ENCODE results near the gene OR6B3.
A peak's percentile ranks its signal among the peaks of the same experiment; 100 is the strongest.

Gene OR6B3

GRCh38 chr2:240021488-240022104 is 31.7 kb downstream of the OR6B3 start:
- Histone ChIP-seq H3K4me3 (ENCODE audit: low read length) (no peak overlapping the region), H3K27me3 (ENCODE audit: control insufficient read depth, insufficient read depth, low read length) (no peaks in the 10 kb centered on the region), H3K27ac (ENCODE audit: low read length) (no peak overlapping the region), H3K9me3 (ENCODE audit: control insufficient read depth, insufficient read depth, low read length) (no peaks in the 10 kb centered on the region), H3K4me1 (ENCODE audit: control insufficient read depth, insufficient read depth, low read length) (no peaks in the 10 kb centered on the region), H3K36me3 (ENCODE audit: control insufficient read depth, insufficient read depth, low read length) (peaks cover 32% of the 10 kb centered on the region)
- 100% methylated on average over 1 of the region's 9 CpGs for WGBS (ENCODE audit: insufficient coverage, insufficient read length)
- DNase-seq (ENCODE audit: low read depth, low spot score), result peak; percentile 58

DNA sequence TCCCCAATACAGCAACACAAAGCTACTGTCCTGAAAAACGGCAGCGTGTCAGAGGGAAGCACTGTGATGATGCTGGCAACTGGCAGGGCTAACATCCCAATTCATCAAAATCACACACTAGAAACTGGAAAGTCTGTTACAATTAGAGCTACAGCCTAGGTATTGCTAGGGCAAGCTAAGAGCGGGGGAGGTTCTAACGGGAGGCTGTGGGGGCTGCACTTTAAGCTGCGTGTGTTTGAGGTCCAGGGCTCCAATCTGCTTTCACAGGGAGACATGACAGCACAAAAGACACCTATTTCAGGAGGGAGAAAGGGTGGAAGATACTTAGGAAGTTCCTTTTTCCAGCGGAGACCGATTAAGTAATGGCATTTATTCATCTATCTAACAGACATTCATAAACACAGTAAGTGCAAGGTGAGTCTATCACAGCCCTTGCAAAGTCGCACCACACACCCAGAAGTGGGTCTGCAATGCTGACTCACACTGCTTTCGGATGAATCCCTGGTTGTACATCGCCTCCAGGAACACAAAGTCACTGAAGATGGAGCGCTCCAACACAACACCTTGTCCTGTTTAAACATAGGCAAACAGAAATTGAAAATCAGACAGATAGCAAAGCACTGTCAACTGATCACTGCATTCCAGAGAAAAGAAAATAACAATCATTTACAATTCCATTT is 35.1 kb downstream of the OR6B3 start:
- no CpG with 5 or more reads among the region's 11 CpGs for WGBS (ENCODE audit: insufficient coverage, insufficient read length)
- H3K27me3 ChIP-seq (ENCODE audit: control insufficient read depth, insufficient read depth, low read length), result no peaks in the 10 kb centered on the region
- H3K36me3 ChIP-seq (ENCODE audit: control insufficient read depth, insufficient read depth, low read length), result peaks cover 48% of the 10 kb centered on the region
- H3K4me3 ChIP-seq (ENCODE audit: low read length), result no peak overlapping the region
- H3K9me3 ChIP-seq (ENCODE audit: control insufficient read depth, insufficient read depth, low read length), result no peaks in the 10 kb centered on the region
- no peak overlapping the region for H3K27ac ChIP-seq (ENCODE audit: low read length)
- H3K4me1 ChIP-seq (ENCODE audit: control insufficient read depth, insufficient read depth, low read length), result no peaks in the 10 kb centered on the region
- DNase-seq (ENCODE audit: low read depth, low spot score), result no peak

DNA sequence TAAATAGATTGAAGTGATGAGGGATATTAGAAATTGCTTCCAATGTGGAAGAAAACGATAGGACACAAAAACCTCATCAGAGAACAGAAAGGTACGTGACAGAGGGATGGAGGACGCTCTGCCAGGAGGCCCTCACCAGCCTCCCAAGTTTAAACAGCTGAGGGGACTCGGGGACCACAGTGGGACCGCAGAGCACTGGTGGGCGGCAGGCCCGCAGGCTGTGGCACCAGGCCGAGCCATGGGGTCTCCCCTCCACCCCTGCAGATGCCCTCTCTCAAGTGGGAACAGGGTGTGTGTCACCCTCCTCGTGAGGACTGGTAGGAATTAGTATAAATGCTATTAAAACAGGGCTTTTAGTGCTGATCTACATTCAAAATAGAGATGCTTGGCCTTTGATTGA is 39.0 kb downstream of the OR6B3 start:
- no peak for DNase-seq (ENCODE audit: low read depth, low spot score)
- no peaks in the 10 kb centered on the region for H3K4me1 ChIP-seq (ENCODE audit: control insufficient read depth, insufficient read depth, low read length)
- no peak overlapping the region for H3K27ac ChIP-seq (ENCODE audit: low read length)
- no peaks in the 10 kb centered on the region for H3K9me3 ChIP-seq (ENCODE audit: control insufficient read depth, insufficient read depth, low read length)
- 100% methylated on average over 1 of the region's 9 CpGs for WGBS (ENCODE audit: insufficient coverage, insufficient read length)
- no peak overlapping the region for H3K4me3 ChIP-seq (ENCODE audit: low read length)
- peaks cover 34% of the 10 kb centered on the region for H3K36me3 ChIP-seq (ENCODE audit: control insufficient read depth, insufficient read depth, low read length)
- H3K27me3 ChIP-seq (ENCODE audit: control insufficient read depth, insufficient read depth, low read length), result no peaks in the 10 kb centered on the region

GRCh38 chr2:240013343-240013742 is 40.0 kb downstream of the OR6B3 start:
- Histone ChIP-seq H3K36me3 (ENCODE audit: control insufficient read depth, insufficient read depth, low read length) (peaks cover 32% of the 10 kb centered on the region), H3K4me3 (ENCODE audit: low read length) (no peak overlapping the region), H3K4me1 (ENCODE audit: control insufficient read depth, insufficient read depth, low read length) (no peaks in the 10 kb centered on the region), H3K27me3 (ENCODE audit: control insufficient read depth, insufficient read depth, low read length) (no peaks in the 10 kb centered on the region), H3K9me3 (ENCODE audit: control insufficient read depth, insufficient read depth, low read length) (no peaks in the 10 kb centered on the region), H3K27ac (ENCODE audit: low read length) (no peak overlapping the region)
- WGBS (ENCODE audit: insufficient coverage, insufficient read length), result no CpG with 5 or more reads among the region's 1 CpG
- DNase-seq (ENCODE audit: low read depth, low spot score), result no peak

GRCh38 chr2:240002983-240003382 is 50.3 kb downstream of the OR6B3 start:
- DNase-seq (ENCODE audit: low read depth, low spot score), result no peak
- no peaks in the 10 kb centered on the region for H3K9me3 ChIP-seq (ENCODE audit: control insufficient read depth, insufficient read depth, low read length)
- peaks cover 18% of the 10 kb centered on the region for H3K36me3 ChIP-seq (ENCODE audit: control insufficient read depth, insufficient read depth, low read length)
- no peak overlapping the region for H3K27ac ChIP-seq (ENCODE audit: low read length)
- no peaks in the 10 kb centered on the region for H3K27me3 ChIP-seq (ENCODE audit: control insufficient read depth, insufficient read depth, low read length)
- no CpG with 5 or more reads among the region's 7 CpGs for WGBS (ENCODE audit: insufficient coverage, insufficient read length)
- no peaks in the 10 kb centered on the region for H3K4me1 ChIP-seq (ENCODE audit: control insufficient read depth, insufficient read depth, low read length)
- H3K4me3 ChIP-seq (ENCODE audit: low read length), result no peak overlapping the region

- peaks cover 18% of the 10 kb centered on the region for H3K36me3 ChIP-seq (ENCODE audit: control insufficient read depth, insufficient read depth, low read length)
- H3K4me3 ChIP-seq (ENCODE audit: low read length), result no peak overlapping the region
- no CpG with 5 or more reads among the region's 11 CpGs for WGBS (ENCODE audit: insufficient coverage, insufficient read length)
- no peaks in the 10 kb centered on the region for H3K4me1 ChIP-seq (ENCODE audit: control insufficient read depth, insufficient read depth, low read length)
- H3K27me3 ChIP-seq (ENCODE audit: control insufficient read depth, insufficient read depth, low read length), result no peaks in the 10 kb centered on the region
- DNase-seq (ENCODE audit: low read depth, low spot score), result no peak
- H3K27ac ChIP-seq (ENCODE audit: low read length), result no peak overlapping the region
- no peaks in the 10 kb centered on the region for H3K9me3 ChIP-seq (ENCODE audit: control insufficient read depth, insufficient read depth, low read length)
Observed at GRCh38 chr2:240000671-240001070, 52.6 kb downstream of the OR6B3 start.

- Histone ChIP-seq H3K27me3 (ENCODE audit: control insufficient read depth, insufficient read depth, low read length) (no peaks in the 10 kb centered on the region), H3K4me3 (ENCODE audit: low read length) (no peak overlapping the region), H3K36me3 (ENCODE audit: control insufficient read depth, insufficient read depth, low read length) (peaks cover 13% of the 10 kb centered on the region), H3K4me1 (ENCODE audit: control insufficient read depth, insufficient read depth, low read length) (no peaks in the 10 kb centered on the region), H3K9me3 (ENCODE audit: control insufficient read depth, insufficient read depth, low read length) (no peaks in the 10 kb centered on the region), H3K27ac (ENCODE audit: low read length) (no peak overlapping the region)
- no peak for DNase-seq (ENCODE audit: low read depth, low spot score)
- no CpG with 5 or more reads among the region's 9 CpGs for WGBS (ENCODE audit: insufficient coverage, insufficient read length)
Observed at GRCh38 chr2:239997686-239998409, 55.5 kb downstream of the OR6B3 start.

Data from iPS DF 6.9 (cell line).